Measurements from ENCODE around the gene TPH2.

The TPH2 gene

GRCh38 chr12:71949646-71950045, 11.0 kb downstream of the TPH2 start:
- Histone ChIP-seq H3K36me3 (ENCODE audit: insufficient read depth, low read length) (no peaks in the 10 kb centered on the region), H4K20me1 (ENCODE audit: insufficient read depth, low read length, poor library complexity, severe bottlenecking) (no peaks in the 10 kb centered on the region), H3K4me3 (ENCODE audit: low read length, poor library complexity, severe bottlenecking) (no peak overlapping the region), H3K79me2 (ENCODE audit: insufficient read depth, low read length) (no peaks in the 10 kb centered on the region), H3K27me3 (ENCODE audit: insufficient read depth, low read length, poor library complexity, severe bottlenecking) (no peaks in the 10 kb centered on the region), H3K9me2 (replicated peaks; ENCODE audit: low read depth, low read length) (no peaks in the 10 kb centered on the region), H3F3A (ENCODE audit: low read depth) (no peaks in the 10 kb centered on the region), H3K9ac (ENCODE audit: low read depth, low read length, poor library complexity, severe bottlenecking) (no peak overlapping the region), H2AFZ (ENCODE audit: low read length) (no peak overlapping the region), H3K9me3 (ENCODE audit: insufficient read depth, low read depth, low read length) (no peaks in the 10 kb centered on the region), H3K4me1 (ENCODE audit: insufficient read depth, low read length, poor library complexity, severe bottlenecking) (no peaks in the 10 kb centered on the region), H3K4me2 (ENCODE audit: low read depth, low read length, poor library complexity, severe bottlenecking) (no peak overlapping the region)
- TF ChIP-seq EZH2phosphoT487 (IDR thresholded peaks at IDR 0.05; ENCODE audit: borderline replicate concordance) = no peak
- TF ChIP-seq CTCF (conservative IDR thresholded peaks at IDR 0.05; ENCODE audit: low read length) = no peak

- no peak for TF ChIP-seq EZH2phosphoT487 (IDR thresholded peaks at IDR 0.05; ENCODE audit: borderline replicate concordance)
- TF ChIP-seq CTCF (conservative IDR thresholded peaks at IDR 0.05; ENCODE audit: low read length) = no peak
- no peaks in the 10 kb centered on the region for H3K36me3 ChIP-seq (ENCODE audit: insufficient read depth, low read length)
- H3K4me1 ChIP-seq (ENCODE audit: insufficient read depth, low read length, poor library complexity, severe bottlenecking) = no peaks in the 10 kb centered on the region
- H3K4me3 ChIP-seq (ENCODE audit: low read length, poor library complexity, severe bottlenecking) = no peak overlapping the region
- H2AFZ ChIP-seq (ENCODE audit: low read length) = no peak overlapping the region
- no peaks in the 10 kb centered on the region for H3K27me3 ChIP-seq (ENCODE audit: insufficient read depth, low read length, poor library complexity, severe bottlenecking)
- no peaks in the 10 kb centered on the region for H3F3A ChIP-seq (ENCODE audit: low read depth)
- H3K9ac ChIP-seq (ENCODE audit: low read depth, low read length, poor library complexity, severe bottlenecking) = no peak overlapping the region
- no peak overlapping the region for H3K4me2 ChIP-seq (ENCODE audit: low read depth, low read length, poor library complexity, severe bottlenecking)
- H3K79me2 ChIP-seq (ENCODE audit: insufficient read depth, low read length) = no peaks in the 10 kb centered on the region
- no peaks in the 10 kb centered on the region for H3K9me2 ChIP-seq (replicated peaks; ENCODE audit: low read depth, low read length)
- no peaks in the 10 kb centered on the region for H3K9me3 ChIP-seq (ENCODE audit: insufficient read depth, low read depth, low read length)
- H4K20me1 ChIP-seq (ENCODE audit: insufficient read depth, low read length, poor library complexity, severe bottlenecking) = no peaks in the 10 kb centered on the region
These were observed 11.8 kb downstream of the TPH2 start for GRCh38 chr12:71950404-71950803.

- no peaks in the 10 kb centered on the region for H3K9me3 ChIP-seq (ENCODE audit: insufficient read depth, low read depth, low read length)
- H4K20me1 ChIP-seq (ENCODE audit: insufficient read depth, low read length, poor library complexity, severe bottlenecking) = no peaks in the 10 kb centered on the region
- H3K27me3 ChIP-seq (ENCODE audit: insufficient read depth, low read length, poor library complexity, severe bottlenecking) = no peaks in the 10 kb centered on the region
- no peak overlapping the region for H3K9ac ChIP-seq (ENCODE audit: low read depth, low read length, poor library complexity, severe bottlenecking)
- TF ChIP-seq CTCF (conservative IDR thresholded peaks at IDR 0.05; ENCODE audit: low read length) (no peak), EZH2phosphoT487 (IDR thresholded peaks at IDR 0.05; ENCODE audit: borderline replicate concordance) (no peak)
- no peak overlapping the region for H3K4me2 ChIP-seq (ENCODE audit: low read depth, low read length, poor library complexity, severe bottlenecking)
- H3K4me3 ChIP-seq (ENCODE audit: low read length, poor library complexity, severe bottlenecking) = no peak overlapping the region
- H3K4me1 ChIP-seq (ENCODE audit: insufficient read depth, low read length, poor library complexity, severe bottlenecking) = no peaks in the 10 kb centered on the region
- no peaks in the 10 kb centered on the region for H3K9me2 ChIP-seq (replicated peaks; ENCODE audit: low read depth, low read length)
- no peak overlapping the region for H2AFZ ChIP-seq (ENCODE audit: low read length)
- no peaks in the 10 kb centered on the region for H3F3A ChIP-seq (ENCODE audit: low read depth)
- H3K36me3 ChIP-seq (ENCODE audit: insufficient read depth, low read length) = no peaks in the 10 kb centered on the region
- no peaks in the 10 kb centered on the region for H3K79me2 ChIP-seq (ENCODE audit: insufficient read depth, low read length)
These were observed 12.2 kb downstream of the TPH2 start for GRCh38 chr12:71950819-71951218.
